Natural killer cell treated with Interleukin-12 subunit alpha and Interleukin-12 subunit beta and Interleukin-15 and Interleukin-18, amount 100 ng/mL, for 72 hours (primary cell): ENCODE measurements around the gene SMOC2. TPM values are rescaled to one million over a fixed set of nuclear protein-coding genes. Genes with fewer than 3 reads are reported as not detected.

ENCODE experiments used
- ATAC-seq, 2 donors: fragments of 150-1000 bp; cut with Tn5 transposase in 1 of 2; sonication (Bioruptor Pico), chemical (Tn5 transposase) in 1 of 2; 2 replicates each; pipeline ENCODE4 v1.10.0; 2021
- DNase-seq: peaks from one replicate; pipeline ENCODE4 v3.0.0; 2022; ENCODE audit warnings: low spot score
- H3K27ac Mint-ChIP-seq, 2 donors: 1 replicate in 1 of 2; 2 replicates in 1 of 2; pipeline ENCODE4 v1.8.0; 2022; ENCODE audit warnings: mixed read lengths in 2 of 2, mild to moderate bottlenecking in 1 of 2, moderate library complexity in 1 of 2
- H3K27me3 Mint-ChIP-seq, 2 donors: 1 replicate in 1 of 2; 2 replicates in 1 of 2; pipeline ENCODE4 v1.8.0; 2022; ENCODE audit warnings: mixed read lengths in 2 of 2
- H3K36me3 Mint-ChIP-seq: one replicate; pipeline ENCODE4 v1.8.0; 2022; ENCODE audit warnings: mixed read lengths
- H3K4me1 Mint-ChIP-seq, 2 donors: 1 replicate in 1 of 2; 2 replicates in 1 of 2; pipeline ENCODE4 v1.8.0; 2022; ENCODE audit warnings: low read depth in 2 of 2, mixed read lengths in 2 of 2, mild to moderate bottlenecking in 1 of 2
- H3K4me3 Mint-ChIP-seq: one replicate; pipeline ENCODE4 v1.8.0; 2022; ENCODE audit warnings: mixed read lengths
- H3K9me3 Mint-ChIP-seq: 2 replicates; pipeline ENCODE4 v1.8.0; 2022; ENCODE audit warnings: mixed read lengths
- total RNA-seq, 2 donors: library from RNA; stranded (reverse); gene quantifications; one replicate each; pipeline ENCODE4 v1.2.3, GENCODE V29; 2022

Gene SMOC2
- total RNA-seq, 2 donors from 2014 or later = not detected

DNA sequence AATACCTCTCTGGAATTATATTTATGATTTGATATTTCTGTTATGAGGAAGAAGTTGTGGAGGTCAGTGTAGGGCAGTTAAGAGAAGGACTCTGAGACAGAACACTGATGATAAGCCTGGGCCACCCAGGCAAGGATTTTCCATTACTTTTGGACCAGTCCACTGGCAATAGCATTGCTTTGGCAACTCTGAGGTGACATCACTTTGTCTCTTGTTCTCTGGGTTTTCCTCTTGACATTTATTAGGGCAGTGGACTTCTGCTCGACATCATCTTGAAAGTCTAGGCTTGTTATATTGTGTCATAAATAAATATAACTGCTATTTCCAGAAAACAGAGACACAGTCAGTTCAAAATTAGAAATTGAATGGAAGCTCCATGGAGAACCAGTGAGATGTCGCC, 268.0 kb downstream of the SMOC2 start:
- Mint-ChIP-seq H3K9me3 (no peaks in the 10 kb centered on the region), H3K27me3 (peaks cover 0 to 9% of the 10 kb centered on the region in 2 donors), H3K4me1 (no peaks in the 10 kb centered on the region), H3K27ac (no peak overlapping the region), H3K36me3 (no peaks in the 10 kb centered on the region), H3K4me3 (no peak overlapping the region)
- no peak for DNase-seq
- ATAC-seq = no peak

DNA sequence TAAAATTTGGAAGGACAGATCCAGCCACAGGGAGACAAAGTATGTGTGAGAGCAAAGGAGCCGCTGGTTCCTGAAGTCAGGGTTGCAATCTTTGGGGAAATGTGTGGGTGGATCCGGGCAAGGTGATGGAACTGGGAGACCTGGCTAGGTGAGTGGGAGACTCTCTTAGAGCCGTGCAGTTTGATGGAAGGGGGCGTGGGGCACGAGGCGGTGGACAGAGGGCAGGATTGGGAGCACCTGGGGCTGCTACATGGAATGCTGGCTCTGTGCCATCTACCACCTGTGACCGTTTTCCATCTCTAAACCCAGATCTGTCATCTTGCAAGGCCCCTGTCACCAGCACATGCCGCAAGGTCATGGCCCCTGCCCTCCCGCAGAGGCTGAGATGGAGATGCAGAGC, 268.4 kb downstream of the SMOC2 start:
- Mint-ChIP-seq H3K36me3 (no peaks in the 10 kb centered on the region), H3K9me3 (no peaks in the 10 kb centered on the region), H3K4me1 (no peaks in the 10 kb centered on the region), H3K4me3 (no peak overlapping the region), H3K27me3 (peaks cover 0 to 9% of the 10 kb centered on the region in 2 donors), H3K27ac (no peak overlapping the region)
- ATAC-seq (no peak), DNase-seq (no peak)

DNA sequence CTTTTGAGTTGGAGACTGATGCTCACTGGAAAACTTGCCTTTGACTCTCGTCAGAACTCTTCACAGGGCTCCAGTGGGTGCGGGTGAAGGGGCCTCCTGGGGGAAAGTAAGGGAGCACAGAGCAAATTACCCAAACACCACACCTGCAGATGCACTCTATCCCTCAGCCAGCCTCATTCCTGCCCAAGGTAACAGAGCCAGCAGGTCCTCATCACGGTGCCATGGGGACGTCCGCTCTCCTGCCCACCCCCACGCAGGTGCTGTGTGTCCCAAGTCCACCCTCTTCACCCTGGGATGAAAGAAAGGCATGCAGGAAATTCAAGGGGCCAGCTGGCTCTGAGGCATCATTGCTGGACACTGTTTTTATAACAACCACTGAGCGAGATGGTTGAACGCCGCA, 269.0 kb downstream of the SMOC2 start:
- Mint-ChIP-seq H3K9me3 (no peaks in the 10 kb centered on the region), H3K36me3 (no peaks in the 10 kb centered on the region), H3K27ac (no peak overlapping the region), H3K27me3 (peaks cover 0 to 9% of the 10 kb centered on the region in 2 donors), H3K4me3 (no peak overlapping the region), H3K4me1 (no peaks in the 10 kb centered on the region)
- ATAC-seq (no peak), DNase-seq (no peak)

DNA sequence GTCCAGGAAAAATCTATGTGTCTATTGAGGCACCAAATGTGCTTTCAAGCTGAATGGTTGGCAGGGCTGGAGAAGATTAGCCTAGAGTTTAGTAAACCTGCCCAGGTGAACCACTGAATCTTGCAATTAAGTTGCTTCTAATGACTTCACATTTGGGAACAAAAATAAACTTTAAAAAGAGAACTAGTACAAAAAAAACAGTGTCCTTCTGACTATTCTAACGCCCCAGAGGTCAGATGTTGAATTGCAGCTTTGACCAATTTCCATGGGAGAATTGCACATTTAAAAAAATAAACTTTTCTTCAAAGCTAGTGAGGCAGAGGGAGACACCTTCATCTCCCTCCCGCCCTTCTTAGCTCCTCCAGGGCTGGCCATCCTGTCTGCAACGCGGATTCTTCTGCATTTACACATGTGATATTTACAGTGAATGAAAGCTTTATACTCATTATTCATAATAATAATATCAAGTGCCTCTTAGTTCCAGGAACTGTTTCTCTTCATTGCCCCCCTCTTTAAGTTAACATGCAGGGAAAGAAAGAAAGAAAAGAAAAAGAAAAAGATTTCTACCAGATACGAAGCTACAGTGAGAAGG, 270.2 kb downstream of the SMOC2 start:
- Mint-ChIP-seq H3K4me1 (no peaks in the 10 kb centered on the region), H3K9me3 (no peaks in the 10 kb centered on the region), H3K36me3 (no peaks in the 10 kb centered on the region), H3K4me3 (no peak overlapping the region), H3K27me3 (peaks cover 0 to 9% of the 10 kb centered on the region in 2 donors), H3K27ac (no peak overlapping the region)
- no peak for ATAC-seq
- DNase-seq = no peak

DNA sequence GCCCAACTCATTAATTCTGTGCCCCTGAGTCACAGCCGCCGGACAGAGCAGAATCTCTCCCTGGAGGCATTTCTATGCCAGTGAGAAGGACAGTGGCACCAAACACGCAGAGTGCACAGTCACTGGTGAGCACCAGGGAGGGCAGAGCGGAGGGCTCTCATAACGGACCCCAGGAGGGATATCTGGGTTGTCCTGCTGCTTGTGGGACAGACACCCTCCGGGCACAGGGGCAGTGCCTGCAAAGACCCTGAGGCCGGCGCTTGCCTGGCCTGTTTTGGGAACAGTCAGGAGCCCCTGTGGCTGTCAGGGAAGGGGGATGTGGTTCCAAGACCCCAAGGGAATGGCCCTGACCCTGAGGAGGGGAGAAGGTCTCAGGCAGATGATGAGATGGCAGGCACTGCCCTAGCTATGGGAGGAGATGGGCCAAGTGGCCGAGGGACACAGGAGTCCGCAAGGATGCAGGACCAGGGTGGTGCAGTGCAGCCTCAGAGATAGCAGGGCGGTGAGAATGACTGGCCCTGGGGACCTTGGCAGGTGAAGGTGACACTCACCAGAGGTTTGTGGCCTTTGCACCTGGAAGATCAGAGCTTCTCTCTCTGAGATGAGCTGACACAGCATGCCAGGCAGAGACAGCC, 270.8 kb downstream of the SMOC2 start:
- Mint-ChIP-seq H3K36me3 (no peaks in the 10 kb centered on the region), H3K4me3 (no peak overlapping the region), H3K4me1 (no peaks in the 10 kb centered on the region), H3K9me3 (no peaks in the 10 kb centered on the region), H3K27ac (no peak overlapping the region), H3K27me3 (peaks cover 0 to 11% of the 10 kb centered on the region in 2 donors)
- ATAC-seq (peak in 1 of 2 donors; percentile 21), DNase-seq (no peak)

DNA sequence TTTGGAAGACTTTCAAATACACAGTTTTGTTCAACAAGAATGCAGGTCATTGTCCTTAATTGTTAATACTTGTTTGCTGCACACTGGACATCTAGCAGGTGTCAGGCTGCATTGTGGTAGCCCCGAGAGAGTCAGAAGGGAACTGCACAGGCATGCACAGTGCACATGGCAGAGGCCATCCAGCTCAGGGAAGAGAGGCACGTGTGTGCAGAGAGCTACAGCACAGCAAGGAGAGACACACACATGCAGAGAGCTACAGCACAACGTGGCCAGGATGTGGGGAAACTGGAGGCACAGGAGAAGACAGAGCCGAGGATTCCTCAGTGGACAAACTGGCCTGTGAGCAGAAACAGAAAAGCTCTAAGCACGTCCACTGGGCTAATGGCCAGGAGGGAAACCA, 272.0 kb downstream of the SMOC2 start:
- Mint-ChIP-seq H3K4me3 (no peak overlapping the region), H3K27me3 (peaks cover 0 to 8% of the 10 kb centered on the region in 2 donors), H3K9me3 (no peaks in the 10 kb centered on the region)

DNA sequence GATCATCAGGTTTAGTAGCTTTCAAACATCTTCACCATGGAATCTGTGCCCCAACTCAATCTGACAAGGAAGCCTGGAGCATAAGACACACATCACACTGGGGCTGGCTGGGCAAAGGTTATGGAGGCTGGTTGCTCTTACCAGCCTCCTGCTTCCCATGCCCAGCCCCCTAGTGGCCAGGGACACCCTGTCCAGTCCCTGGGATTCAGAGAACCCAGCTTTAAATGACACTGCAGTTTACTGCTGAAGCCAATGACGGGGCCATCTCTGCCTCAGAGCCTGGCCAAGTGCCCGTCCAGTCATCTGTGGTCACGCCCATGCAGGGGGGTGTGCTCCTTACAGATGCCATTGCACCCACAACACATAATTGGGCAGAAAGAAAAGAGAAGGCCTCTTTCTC, 272.9 kb downstream of the SMOC2 start:
- H3K9me3 Mint-ChIP-seq = no peaks in the 10 kb centered on the region
- H3K4me3 Mint-ChIP-seq = no peak overlapping the region
- peaks cover 0 to 6% of the 10 kb centered on the region in 2 donors for H3K27me3 Mint-ChIP-seq
- peak in 1 of 2 donors; percentile 28 for ATAC-seq
- no peaks in the 10 kb centered on the region for H3K36me3 Mint-ChIP-seq
- no peak for DNase-seq
- H3K27ac Mint-ChIP-seq = no peak overlapping the region
- H3K4me1 Mint-ChIP-seq = no peaks in the 10 kb centered on the region

More for the DNA sequence above, 272.0 kb downstream of the SMOC2 start:
- Mint-ChIP-seq H3K36me3 (no peaks in the 10 kb centered on the region), H3K4me1 (no peaks in the 10 kb centered on the region), H3K27ac (no peak overlapping the region)
- no peak for ATAC-seq
- DNase-seq = no peak

DNA sequence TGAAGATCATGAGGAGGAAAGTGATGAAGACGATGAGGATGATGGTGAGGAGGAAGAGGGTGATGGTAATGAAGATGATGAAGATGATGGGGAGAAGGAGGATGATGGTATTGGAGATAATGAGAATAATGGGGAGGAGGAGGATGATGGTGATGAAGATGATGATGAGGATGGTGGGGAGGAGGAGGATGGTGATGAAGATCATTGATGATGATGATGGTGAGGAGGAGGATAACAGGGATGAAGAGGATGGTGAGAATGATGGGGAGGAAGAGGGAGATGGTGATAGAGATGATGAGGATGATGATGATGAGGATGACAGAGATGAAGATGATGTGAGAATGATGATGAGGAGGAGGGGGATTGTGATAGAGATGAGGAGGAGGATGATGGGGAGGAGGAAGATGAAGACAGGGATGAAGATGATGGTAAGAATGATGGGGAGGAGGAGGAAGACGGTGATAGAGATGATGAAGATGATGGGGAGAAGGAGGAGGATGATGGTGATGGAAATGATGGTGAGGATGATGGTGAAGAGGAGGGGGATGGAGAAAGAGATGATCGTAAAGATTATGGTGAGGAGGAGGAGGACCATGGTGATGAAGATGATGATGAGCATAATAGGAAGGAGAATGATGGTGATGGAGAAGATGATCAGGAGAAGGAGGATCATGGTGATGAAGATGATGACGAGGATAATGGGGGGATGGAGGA, 273.7 kb downstream of the SMOC2 start:
- DNase-seq = no peak
- Mint-ChIP-seq H3K27me3 (peaks cover 0 to 6% of the 10 kb centered on the region in 2 donors), H3K9me3 (no peaks in the 10 kb centered on the region), H3K4me1 (no peaks in the 10 kb centered on the region), H3K27ac (no peak overlapping the region), H3K36me3 (no peaks in the 10 kb centered on the region), H3K4me3 (no peak overlapping the region)
- no peak for ATAC-seq

DNA sequence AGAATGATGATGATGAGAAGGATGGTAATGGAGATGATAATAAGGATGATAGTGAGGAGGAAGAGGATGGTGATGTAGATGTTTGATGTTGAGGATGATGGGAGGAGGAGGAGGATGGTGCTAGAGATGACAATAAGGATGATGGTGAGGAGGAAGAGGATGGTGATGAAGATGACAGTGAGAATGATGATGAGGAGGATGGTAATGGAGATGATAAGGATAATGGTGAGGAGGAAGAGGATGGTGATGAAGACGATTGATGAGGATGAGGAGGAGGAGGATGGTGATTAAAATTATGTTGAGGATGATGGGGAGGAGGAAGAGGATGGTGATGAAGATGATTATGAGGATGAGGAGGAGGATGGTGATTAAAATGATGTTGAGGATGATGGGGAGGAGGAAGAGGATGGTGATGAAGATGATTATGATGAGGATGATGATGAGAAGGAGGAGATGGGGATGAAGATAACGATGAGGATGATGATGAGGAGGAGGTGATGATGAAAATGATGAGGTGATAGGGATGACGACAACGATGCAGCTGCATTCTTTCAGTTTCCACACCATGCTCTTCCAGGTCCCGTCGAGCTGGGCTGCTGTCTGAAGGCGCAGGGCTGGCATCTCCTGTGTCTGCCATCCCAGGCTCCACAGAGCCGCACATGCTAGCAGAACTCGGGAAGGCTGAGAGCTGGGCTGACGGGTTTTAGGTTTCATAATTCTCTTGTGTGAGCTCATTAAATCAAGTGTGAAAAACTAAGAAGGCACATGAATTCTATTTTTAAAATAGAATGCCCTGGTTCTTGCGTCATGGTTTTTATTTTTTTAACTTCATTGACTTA, 274.9 kb downstream of the SMOC2 start:
- H3K4me3 Mint-ChIP-seq = no peak overlapping the region
- no peak overlapping the region for H3K27ac Mint-ChIP-seq
- H3K4me1 Mint-ChIP-seq = no peaks in the 10 kb centered on the region
- peaks cover 0 to 6% of the 10 kb centered on the region in 2 donors for H3K27me3 Mint-ChIP-seq
- H3K36me3 Mint-ChIP-seq = no peaks in the 10 kb centered on the region
- H3K9me3 Mint-ChIP-seq = no peaks in the 10 kb centered on the region
- no peak for DNase-seq
- ATAC-seq = no peak

DNA sequence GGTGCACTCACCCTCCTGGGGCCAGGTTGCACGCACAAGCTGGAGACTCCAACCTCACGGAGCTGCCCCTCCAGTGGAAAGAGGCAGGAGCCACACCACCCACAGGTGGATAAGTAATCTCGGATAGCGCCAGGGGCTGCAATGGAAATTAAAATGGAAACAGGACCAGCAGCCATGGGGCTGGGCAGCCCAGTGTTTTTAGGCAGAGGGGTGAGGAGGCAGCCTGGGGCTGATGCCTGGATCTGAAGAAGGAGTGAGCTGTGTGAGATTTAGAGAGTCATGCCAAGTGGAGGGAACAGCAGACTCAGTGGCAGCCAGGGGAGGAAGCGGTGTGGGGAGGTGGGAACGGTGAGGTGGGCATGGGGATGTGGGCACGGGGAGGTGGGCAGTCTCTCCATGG, 275.6 kb downstream of the SMOC2 start:
- H3K27me3 Mint-ChIP-seq = peaks cover 0 to 6% of the 10 kb centered on the region in 2 donors
- no peaks in the 10 kb centered on the region for H3K36me3 Mint-ChIP-seq
- H3K27ac Mint-ChIP-seq = no peak overlapping the region
- H3K4me1 Mint-ChIP-seq = no peaks in the 10 kb centered on the region
- H3K9me3 Mint-ChIP-seq = no peaks in the 10 kb centered on the region
- H3K4me3 Mint-ChIP-seq = no peak overlapping the region
- ATAC-seq (no peak), DNase-seq (no peak)

DNA sequence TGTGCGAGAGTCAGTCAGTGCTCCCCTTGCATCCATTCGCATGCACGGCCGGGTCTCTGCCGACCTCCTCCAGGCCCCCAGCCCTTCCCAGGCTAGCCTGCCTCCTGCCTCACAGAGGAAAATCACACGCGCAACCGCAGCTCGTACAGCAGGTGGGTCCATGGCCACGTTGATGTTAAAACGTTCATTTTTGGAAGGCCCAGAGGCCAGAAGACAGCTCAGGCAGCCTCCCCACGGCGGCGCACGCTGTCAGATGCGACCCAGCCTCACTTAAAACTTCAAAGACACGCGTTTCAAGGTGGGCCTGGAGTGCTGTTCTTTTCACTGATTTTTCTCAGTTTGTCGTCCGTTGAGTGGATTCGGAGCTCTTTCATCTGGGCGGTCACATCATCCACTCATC, 276.5 kb downstream of the SMOC2 start:
- Mint-ChIP-seq H3K4me1 (no peaks in the 10 kb centered on the region), H3K27me3 (peaks cover 0 to 4% of the 10 kb centered on the region in 2 donors), H3K27ac (no peak overlapping the region), H3K36me3 (no peaks in the 10 kb centered on the region), H3K9me3 (no peaks in the 10 kb centered on the region), H3K4me3 (no peak overlapping the region)
- no peak for DNase-seq
- no peak for ATAC-seq
